Right renal cortex interstitium (tissue), 3 donors: ENCODE measurements around the gene TAS1R1. TPM values are rescaled to one million over a fixed set of nuclear protein-coding genes. Genes with fewer than 3 reads are reported as not detected.
"Not testable (repeated sequence)": the region's sequence is repeated elsewhere in the genome, so short reads cannot be mapped to it uniquely, and the experiment has no call there.

Source experiments
- DNase-seq, 3 donors: peaks; one replicate each; pipeline ENCODE4 v3.0.0-alpha.2; 2013; ENCODE audit warnings: low read depth in 3 of 3, low spot score in 2 of 3
- polyA plus RNA-seq, 3 donors: library from polyadenylated mRNA; unstranded; fragments of 120-200 nt; gene quantifications; one replicate each; pipeline ENCODE4 v1.2.1, GENCODE V29; 2013; ENCODE audit not compliant: insufficient read length in 3 of 3

Gene TAS1R1
- polyA plus RNA-seq, 3 donors = 0.08 to 0.17 TPM; not detected in 1

DNA sequence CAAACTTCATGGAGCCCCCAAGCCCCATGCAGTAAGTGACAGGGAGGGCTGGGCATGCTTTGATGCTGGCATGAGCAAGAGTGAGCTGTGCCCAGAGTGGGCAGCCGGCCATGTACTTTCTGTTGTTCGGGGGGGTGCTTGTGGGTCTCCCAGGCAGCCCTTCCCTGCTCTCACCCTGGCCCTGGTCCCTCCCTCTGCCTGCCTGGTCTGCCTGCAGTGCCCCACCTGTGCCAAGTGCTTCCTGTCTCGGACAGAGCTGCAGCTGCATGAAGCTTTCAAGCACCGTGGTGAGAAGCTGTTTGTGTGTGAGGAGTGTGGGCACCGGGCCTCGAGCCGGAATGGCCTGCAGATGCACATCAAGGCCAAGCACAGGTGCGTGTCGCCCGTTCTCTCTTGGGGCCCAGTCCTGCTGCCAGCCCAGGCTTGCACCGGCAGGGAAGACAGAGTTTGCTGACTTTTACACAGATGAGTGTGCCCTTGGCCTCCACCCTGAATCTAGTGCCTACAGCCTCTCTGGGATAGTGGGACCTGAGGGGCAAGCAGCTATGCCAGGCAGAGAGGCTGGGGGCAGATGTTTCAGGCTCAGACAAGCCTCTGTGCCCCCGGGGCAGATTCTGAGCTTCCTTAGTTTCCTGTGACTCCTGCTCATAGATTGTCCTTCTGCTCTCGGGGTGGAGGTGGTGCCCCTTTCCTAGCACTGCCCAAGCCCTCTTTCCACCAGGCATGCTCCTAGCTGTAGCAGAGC is 32.3 kb downstream of the TAS1R1 start:
- no peak for DNase-seq

DNA sequence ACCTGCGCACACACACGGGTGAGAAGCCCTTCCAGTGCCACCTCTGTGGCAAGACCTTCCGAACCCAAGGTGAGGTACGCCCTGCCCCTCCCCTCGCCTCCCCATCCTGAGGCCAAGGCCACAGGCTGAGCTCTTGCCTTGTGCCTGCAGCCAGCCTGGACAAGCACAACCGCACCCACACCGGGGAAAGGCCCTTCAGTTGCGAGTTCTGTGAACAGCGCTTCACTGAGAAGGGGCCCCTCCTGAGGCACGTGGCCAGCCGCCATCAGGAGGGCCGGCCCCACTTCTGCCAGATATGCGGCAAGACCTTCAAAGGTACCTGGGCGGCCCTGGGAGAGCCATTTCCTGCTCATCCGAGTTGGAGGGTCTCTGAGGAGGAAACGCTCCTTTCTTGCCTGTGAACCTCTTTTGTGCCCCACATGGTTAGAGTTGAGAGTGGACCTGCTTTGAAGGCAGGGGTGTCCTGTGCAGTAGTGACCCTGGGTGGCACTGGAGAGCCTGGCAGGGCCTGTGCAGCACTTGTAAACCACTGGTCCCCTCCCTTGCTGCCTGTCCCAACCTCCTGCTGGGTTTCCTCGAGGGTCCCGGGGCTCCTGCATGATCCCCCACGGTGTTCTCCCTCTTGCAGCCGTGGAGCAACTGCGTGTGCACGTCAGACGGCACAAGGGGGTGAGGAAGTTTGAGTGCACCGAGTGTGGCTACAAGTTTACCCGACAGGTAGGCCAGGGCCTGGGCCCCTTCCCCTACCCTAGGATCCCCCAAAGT is 33.2 kb downstream of the TAS1R1 start:
- no peak for DNase-seq

DNA sequence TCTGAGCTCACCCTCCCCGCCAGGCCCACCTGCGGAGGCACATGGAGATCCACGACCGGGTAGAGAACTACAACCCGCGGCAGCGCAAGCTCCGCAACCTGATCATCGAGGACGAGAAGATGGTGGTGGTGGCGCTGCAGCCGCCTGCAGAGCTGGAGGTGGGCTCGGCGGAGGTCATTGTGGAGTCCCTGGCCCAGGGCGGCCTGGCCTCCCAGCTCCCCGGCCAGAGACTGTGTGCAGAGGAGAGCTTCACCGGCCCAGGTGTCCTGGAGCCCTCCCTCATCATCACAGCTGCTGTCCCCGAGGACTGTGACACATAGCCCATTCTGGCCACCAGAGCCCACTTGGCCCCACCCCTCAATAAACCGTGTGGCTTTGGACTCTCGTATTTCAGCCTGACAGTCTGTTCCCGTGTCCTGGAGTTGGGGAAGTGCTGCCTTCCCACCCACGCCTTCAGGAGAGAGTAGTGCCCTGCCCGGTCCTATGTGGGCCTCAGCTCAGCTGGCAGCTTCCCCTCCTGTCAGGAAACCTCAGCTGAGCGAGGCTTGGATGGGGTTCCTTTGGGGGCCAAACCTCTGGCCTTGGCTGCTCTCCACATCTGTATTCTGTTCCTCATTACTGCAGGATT is 33.9 kb downstream of the TAS1R1 start:
- no peak for DNase-seq

DNA sequence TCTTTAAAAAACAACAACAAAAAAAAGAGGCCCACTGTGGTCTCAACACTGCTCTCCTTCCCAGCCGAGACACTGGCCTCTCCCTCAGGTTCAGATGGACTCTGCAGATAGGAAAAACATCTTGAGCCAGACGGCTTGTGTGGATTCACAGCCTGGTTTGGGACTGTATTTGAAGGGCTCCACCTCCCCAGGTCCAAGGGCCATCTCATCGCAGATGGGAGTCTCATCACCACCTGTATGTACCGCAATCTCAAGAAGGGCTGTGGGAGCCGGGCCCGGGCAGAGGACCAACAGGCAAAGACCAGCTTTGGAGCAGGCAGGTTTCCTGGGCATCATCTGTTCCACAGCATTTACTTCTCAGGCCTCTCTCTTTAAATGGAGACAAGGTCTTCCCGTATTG is 34.9 kb downstream of the TAS1R1 start:
- DNase-seq = no peak

DNA sequence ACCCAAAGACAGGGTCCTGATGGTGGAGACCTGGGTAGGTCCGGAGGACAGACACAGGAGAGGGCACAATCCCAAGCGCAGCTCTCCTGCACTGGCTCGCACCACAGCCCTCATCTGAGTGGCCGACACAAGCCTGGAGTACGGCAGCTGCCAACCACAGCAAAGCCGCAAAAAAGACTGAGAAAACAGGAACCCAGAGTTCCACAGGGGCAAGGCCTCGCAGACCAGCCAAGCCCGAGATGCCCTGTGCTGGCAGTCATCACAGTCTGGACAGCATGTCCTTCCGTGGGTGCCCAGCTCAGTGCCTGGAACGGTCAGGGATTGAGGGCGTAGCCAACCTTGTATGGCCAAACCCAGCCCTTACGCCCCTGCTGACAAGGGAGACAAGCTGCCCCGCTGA is 36.1 kb downstream of the TAS1R1 start:
- DNase-seq = no peak

DNA sequence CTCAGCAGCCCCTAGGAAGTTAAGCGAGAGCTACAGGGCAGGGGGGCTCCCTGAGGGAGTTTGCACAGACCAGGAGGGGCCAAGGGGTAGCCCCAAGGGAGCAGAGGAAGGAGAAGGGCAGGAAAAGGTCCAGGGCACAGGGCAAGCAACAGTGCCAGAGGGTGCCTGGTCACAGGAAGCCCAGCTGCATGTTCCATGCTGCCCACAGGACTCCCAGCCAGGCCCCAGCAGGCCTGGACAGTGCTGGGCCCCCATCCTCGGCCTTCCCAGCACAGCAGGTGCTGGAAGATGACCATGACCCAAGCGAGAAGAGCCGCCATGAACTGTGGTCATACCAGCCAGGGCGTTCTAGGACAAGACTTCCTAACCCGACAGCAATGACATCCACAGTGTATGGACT is 36.5 kb downstream of the TAS1R1 start:
- DNase-seq = no peak

DNA sequence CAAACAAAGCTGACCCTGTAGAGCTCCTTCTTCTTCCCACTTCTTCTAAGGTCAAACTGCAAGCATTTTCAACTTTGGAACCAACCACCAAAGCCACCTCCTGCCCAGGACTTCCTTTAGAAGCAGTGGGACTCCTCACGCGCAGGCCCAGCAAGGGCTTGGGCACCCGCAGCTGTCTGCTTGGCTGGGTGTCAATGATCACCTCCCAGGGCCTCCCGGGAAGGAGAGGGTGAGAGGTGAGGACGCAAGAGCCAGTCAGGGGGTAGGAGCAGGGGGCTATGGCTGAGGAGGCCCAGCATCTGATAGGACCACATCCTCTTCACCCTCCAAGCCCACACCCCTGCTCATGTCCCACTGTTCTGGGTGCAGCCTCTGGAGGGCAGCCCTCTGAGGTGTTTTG is 37.3 kb downstream of the TAS1R1 start:
- DNase-seq = no peak

DNA sequence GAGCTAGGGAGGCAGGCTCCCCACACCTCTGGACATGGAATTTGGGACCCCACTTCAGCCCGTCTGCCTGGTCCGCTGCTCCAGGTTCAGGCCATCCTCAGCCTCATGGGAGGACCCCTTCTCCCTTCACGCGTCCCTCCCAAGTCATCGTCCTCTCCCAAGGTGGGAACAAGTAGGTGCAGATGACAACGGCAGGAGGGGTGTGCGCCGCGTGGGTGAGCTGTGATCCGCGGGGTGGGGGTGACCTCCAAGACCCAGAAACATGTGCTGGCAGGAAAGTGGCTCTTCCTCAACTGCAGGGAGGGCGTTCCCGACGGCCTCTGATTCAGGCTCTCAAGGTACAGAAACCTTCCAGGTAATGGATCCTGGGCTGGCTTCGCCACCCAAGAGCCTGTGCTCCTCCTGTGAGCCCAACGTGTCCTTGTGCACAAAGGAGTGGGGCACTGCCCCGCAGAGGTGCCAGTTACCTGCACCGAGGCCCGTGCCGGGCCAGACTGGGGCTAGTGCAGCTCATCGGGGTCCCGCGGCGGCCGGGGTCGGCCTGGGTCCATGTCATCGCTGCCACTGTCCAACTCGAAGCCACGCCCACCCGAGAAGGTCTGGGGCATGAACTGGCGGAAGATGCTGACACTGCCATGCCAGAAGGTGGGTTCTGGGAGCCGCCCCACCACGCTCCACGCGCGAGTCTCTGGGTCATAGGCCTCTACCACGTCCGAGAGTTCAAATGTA is 37.9 kb downstream of the TAS1R1 start:
- DNase-seq = no peak

DNA sequence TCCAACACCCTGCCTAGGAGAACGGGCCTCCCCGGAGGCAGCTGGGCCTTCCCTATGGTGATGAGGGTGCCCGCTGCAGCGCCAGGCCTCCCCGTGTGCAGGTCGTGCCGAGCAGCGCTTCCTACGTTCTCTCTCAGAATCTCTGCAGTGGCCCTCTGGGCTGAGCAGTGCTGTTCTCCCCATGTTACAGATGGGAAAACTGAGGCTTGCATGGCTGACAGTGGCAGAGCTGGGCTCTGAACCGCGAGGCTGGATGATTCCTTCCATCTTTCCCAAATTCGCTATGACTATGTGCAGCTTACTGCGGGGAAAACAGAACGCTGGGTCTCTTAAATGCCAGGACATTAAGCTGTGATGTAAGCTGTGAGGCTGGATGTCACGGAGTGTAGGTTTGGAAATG is 38.7 kb downstream of the TAS1R1 start:
- no peak for DNase-seq

DNA sequence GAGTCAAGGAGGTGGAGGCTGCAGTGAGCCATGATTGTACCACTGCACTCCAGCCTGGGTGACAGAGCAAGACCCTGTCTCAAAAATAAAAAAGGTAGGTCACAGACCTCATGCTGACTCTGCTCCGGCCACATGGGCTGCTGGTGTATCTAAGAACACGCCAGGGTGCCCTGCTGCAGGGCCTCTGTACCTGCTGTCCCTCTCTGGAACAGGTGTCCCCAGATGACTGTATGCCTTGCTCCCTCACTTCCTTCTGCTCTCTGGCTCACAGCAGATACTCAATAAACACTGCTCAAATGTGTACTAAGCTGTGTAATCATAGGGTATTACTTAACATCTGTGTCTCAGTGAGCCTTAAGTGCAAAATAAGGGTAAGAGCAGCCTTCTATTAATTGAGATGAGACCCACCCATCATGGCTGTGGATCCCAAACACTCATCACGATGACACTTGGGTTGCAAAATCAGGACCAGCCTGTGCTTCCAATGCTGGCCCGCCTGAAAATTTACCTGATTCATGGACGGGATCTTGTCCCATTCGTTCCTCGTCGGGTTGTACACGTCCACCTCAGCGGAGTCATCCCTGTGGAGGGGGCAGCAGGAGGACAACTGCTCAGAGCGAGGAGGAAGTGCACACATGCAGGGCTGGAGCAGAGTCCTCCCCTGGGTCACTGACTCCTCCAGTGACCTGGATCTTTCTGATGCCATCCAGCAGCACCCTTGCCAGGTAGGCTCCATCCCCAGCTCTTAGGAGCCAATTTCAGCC is 40.1 kb downstream of the TAS1R1 start:
- no peak for DNase-seq

DNA sequence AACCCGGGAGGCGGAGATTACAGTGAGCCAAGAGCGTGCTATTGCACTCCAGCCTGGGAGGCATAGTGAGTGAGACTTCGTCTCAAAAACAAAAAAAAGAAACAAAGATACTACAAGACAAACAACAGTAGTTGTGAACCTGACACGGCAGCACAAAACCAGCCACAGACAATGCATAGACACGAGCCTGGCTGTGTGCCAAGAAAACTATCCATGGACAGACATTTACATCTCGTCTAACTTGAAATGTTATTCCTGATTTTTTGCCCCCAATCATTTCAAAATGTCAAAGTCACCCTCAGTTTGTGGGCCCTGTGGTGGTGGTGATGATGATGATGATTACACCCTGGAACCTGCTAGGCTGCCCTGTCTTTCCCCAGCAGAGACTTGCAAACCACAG is 41.2 kb downstream of the TAS1R1 start:
- no peak for DNase-seq

DNA sequence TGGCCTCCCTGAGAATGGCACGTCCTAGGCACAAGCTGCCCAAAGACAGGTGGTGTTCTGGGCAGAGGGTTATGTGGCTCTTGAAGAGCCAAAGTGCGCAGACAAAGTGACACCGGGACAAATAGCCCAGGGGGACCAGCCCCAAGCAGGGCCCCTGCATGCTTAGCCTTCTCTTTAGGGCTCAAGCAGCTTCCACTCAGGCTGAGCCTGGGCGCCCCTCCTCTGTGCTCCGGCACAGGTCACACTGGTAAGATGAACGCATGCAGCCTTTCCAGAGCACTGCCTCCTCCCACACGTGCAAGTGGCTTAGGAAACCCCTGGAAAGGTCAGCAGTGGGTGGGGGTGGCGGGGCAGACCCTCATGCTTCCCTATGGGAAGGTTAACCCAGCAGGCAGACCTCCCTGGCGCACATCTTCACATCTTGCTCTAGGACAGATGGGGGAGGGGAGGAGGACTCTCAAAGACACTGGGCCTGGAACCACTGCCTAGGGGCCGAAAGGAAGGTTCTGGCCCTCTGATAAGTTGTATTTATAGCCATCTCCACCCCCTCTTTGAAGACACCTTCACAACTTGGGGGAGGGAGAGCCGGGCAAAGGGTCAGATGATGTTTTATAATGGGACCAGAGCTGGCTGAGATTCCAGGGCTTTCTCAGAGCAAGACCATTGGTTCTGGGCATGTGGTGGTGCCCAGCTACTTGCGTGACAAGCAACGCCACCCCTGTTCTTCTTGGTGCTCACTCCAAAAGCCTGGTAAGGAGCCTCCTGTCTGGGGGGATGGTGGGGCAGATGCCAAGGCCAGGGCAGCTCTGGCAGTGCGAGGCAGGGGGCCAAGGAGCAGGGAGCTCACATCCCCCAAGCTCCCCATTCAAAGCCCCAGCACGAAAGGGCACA is 42.0 kb downstream of the TAS1R1 start:
- DNase-seq = no peak

DNA sequence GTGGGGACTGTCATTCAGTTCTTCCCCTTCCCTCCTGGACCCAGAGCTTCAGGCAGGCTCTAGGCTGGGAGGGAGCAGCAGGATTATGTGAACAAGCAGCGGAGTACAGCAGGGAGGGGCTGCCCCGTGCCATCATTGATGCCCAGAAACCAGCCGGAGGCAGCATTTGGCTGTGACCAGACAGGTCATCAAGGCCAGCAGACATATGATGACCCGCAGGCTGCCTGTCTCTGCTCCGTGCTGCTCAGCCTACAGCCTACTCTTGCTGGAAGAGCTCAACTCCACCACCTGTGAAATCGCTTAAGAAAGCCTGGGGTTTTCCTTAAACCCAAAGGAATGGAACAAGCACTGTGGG is 42.6 kb downstream of the TAS1R1 start:
- no peak for DNase-seq

DNA sequence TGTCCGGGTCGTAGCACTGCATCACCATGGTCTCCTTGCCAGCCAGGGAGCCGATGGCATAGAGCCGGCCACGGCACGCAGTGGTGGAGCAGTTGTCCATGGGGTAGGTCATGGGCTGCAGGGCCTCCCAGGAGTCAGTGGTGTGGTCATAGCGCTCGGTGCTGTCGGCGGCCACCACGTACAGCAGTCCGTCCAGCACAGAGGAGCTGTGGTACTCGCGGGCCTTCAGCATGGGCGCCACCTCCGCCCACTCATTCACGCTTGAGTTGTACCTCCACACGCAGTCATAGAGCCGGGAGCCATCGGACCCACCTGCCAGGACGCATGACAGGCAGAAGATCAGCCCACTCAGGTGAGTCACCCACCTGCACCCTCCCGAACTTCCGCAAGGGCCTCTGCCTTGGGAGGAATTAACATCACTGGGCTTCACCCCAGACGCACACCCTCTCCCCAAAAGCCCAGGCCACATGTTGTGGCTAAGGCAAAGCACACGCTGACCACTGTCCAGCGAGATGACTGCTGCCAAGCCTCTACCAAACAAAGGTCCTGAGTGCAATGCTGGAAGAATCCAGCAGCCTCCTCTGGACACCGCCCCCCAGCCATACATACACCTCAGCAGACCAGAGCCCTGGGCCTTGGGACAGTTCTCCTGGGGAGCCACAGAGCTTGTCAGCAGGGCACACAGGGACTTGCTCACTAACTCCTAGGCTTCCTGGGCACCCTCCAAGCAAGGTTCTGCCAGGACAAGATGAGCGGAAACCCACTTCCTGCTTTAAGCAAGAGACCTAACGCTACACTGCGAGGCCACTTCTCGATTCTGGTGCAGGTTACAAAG is 44.3 kb downstream of the TAS1R1 start:
- no peak for DNase-seq

DNA sequence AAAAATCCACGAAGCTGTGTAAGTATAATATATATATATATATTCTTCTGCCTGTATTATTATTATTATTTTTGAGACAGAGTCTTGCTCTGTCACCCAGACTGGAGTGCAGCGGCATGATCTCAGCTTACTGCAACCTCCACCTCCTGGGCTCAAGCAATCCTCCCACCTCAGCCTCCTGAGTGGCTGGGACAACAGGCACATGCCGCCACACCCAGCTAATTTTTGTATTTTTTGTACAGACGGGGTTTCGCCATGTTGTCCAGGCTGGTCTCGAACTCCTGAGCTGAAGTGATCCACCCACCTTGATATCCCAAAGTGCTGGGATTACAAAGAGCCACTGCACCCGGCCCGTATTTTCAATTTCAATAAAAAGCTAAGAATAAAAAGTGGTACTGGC is 44.9 kb downstream of the TAS1R1 start:
- DNase-seq = not testable (repeated sequence)

DNA sequence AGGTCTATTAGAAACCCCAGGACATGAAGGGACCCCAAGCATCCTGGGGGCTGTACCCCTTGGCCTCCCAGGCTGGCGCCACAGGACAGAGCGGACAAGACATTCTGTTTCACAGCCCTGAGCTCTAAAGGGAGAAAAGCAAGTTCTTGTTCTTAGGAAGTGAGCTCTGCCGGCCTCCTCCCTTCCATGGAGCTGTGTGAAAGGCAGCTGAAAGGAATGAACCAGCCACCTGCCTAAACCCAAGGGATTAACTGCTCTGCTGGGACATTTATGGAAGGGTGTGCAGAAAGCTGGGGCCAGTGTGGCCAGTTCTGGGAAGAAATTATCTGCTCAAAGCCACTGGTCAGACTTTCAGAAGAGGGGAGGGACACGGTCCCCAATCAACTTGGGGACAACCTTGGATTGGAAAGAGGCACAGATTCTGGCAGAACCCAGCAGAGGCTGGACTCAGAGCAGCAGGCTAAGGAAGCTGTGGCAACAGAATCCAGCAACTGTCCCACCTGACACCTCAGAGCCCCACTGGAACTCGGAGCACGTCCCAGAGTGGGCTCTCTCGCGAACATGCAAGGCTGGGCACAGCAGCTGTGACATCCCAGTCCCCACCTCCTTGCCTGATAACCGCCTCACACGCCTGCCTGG is 45.4 kb downstream of the TAS1R1 start:
- no peak for DNase-seq

DNA sequence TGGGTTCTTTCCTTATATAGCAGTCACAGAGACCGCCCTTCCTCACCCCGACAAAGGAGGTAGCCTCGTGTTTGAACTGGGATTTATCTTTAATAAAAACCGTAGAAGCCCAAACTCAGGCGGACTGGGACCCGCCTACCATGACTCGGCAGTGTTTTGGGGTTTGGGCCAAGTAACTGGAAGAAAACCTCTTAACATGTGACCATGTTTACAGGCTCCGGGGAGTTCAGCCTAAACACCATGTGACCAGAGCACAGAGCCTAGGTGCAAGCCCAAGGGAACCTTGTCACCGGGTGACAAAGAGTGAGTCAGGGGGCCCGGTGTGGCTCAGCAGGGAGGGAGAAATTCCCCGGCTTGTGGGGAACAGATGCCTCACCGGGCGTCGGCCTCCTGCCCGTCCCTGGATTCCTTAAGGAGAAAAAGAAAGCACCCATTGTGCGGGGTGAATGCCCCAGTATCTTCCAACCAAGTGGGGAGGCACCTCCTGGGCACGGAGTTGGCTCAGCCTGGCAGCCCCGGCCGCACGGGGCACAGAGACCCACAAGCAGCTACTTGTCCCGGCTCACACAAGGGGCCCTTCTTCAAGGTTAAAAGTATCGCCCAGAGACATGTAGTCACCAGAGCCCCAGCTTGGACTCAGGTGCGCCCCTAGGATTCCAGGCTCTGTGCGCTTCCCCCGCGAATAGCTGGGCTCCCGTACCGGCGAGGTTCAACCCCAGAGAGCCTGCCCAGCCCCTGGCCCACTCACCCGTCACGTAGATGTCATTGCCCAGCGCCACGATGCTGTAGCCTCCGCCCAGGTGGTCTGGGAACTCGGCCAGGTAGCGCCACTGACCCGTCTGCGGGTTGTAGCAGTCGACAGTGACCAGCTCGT is 46.2 kb downstream of the TAS1R1 start:
- no peak for DNase-seq
